ENCODE measurements around the gene PVALB. TPM values are rescaled to one million over a fixed set of nuclear protein-coding genes. Genes with fewer than 3 reads are reported as not detected.

Gene PVALB
- polyA plus RNA-seq, 3 donors = 0.65 TPM; not detected in 2

GRCh38 chr22:36758792-36759271, 58.0 kb downstream of the PVALB start:
- H3K4me3 Mint-ChIP-seq = no peak overlapping the region
- Histone ChIP-seq H4K20me1 (ENCODE audit: insufficient read depth, low read length) (no peaks in the 10 kb centered on the region), H3K27me3 (ENCODE audit: control insufficient read depth in 2 of 2, insufficient read depth in 2 of 2, low read length in 2 of 2) (no peaks in the 10 kb centered on the region), H3K9ac (ENCODE audit: insufficient read depth, low read length, poor library complexity, severe bottlenecking) (no peak overlapping the region), H3K9me3 (replicated peaks in 1 of 2; ENCODE audit: control insufficient read depth in 1 of 2, insufficient read depth in 1 of 2, low read length in 2 of 2) (no peaks in the 10 kb centered on the region), H3K27ac (ENCODE audit: low read depth in 1 of 2, low read length in 2 of 2) (no peak overlapping the region), H3K4me2 (replicated peaks; ENCODE audit: extremely low read depth, low read length, poor library complexity, severe bottlenecking) (no peak overlapping the region), H3K4me1 (ENCODE audit: control insufficient read depth in 1 of 2, insufficient read depth in 2 of 2, low read length in 2 of 2) (peaks cover 8% of the 10 kb centered on the region in 2 donors), H3K79me2 (ENCODE audit: insufficient read depth, low read length) (no peaks in the 10 kb centered on the region), H3K36me3 (replicated peaks in 1 of 2; ENCODE audit: control insufficient read depth in 1 of 2, insufficient read depth in 2 of 2, low read length in 2 of 2) (peaks cover 17 to 22% of the 10 kb centered on the region in 2 donors), H3K4me3 (replicated peaks in 1 of 3; ENCODE audit: low read depth in 2 of 3, low read length in 3 of 3) (no peak overlapping the region), H2AFZ (ENCODE audit: insufficient read depth, low read depth, low read length, poor library complexity, severe bottlenecking) (no peak overlapping the region)
- intact Hi-C loops (cut with micrococcal nuclease) = no loop called here
- H3K9me3 Mint-ChIP-seq = peaks cover 0 to 2% (median 0%) of the 10 kb centered on the region in 7 donors
- H3K4me1 Mint-ChIP-seq = peaks cover 9% of the 10 kb centered on the region
- TF ChIP-seq CTCF (IDR thresholded peaks at IDR 0.05) = no peak
- WGBS (ENCODE audit: insufficient coverage) = 88% methylated on average over 14 of the region's 15 CpGs
- DNase-seq = no peak
- H3K27me3 Mint-ChIP-seq (ENCODE audit: low read depth in 3 of 3) = peaks cover 9 to 21% (median 10%) of the 10 kb centered on the region in 3 donors
- H3K27ac Mint-ChIP-seq = peak overlapping the region in 2 of 7 donors; percentile 45 to 53
- H3K36me3 Mint-ChIP-seq = peaks cover 13 to 23% of the 10 kb centered on the region in 2 donors

- Mint-ChIP-seq H3K36me3 (peaks cover 10 to 15% of the 10 kb centered on the region in 2 donors), H3K27ac (no peak overlapping the region), H3K4me1 (peaks cover 9% of the 10 kb centered on the region), H3K27me3 (ENCODE audit: low read depth in 3 of 3) (peaks cover 14 to 29% (median 15%) of the 10 kb centered on the region in 3 donors), H3K4me3 (no peak overlapping the region), H3K9me3 (peaks cover 0 to 2% (median 0%) of the 10 kb centered on the region in 7 donors)
- Histone ChIP-seq H2AFZ (ENCODE audit: insufficient read depth, low read depth, low read length, poor library complexity, severe bottlenecking) (no peak overlapping the region), H3K4me2 (replicated peaks; ENCODE audit: extremely low read depth, low read length, poor library complexity, severe bottlenecking) (no peak overlapping the region), H3K79me2 (ENCODE audit: insufficient read depth, low read length) (no peaks in the 10 kb centered on the region), H3K27ac (ENCODE audit: low read depth in 1 of 2, low read length in 2 of 2) (no peak overlapping the region), H3K9ac (ENCODE audit: insufficient read depth, low read length, poor library complexity, severe bottlenecking) (no peak overlapping the region), H3K36me3 (replicated peaks in 1 of 2; ENCODE audit: control insufficient read depth in 1 of 2, insufficient read depth in 2 of 2, low read length in 2 of 2) (peaks cover 6 to 12% of the 10 kb centered on the region in 2 donors), H3K27me3 (ENCODE audit: control insufficient read depth in 2 of 2, insufficient read depth in 2 of 2, low read length in 2 of 2) (no peaks in the 10 kb centered on the region), H3K4me1 (ENCODE audit: control insufficient read depth in 1 of 2, insufficient read depth in 2 of 2, low read length in 2 of 2) (peaks cover 8% of the 10 kb centered on the region in 2 donors), H3K9me3 (replicated peaks in 1 of 2; ENCODE audit: control insufficient read depth in 1 of 2, insufficient read depth in 1 of 2, low read length in 2 of 2) (no peaks in the 10 kb centered on the region), H4K20me1 (ENCODE audit: insufficient read depth, low read length) (no peaks in the 10 kb centered on the region), H3K4me3 (replicated peaks in 1 of 3; ENCODE audit: low read depth in 2 of 3, low read length in 3 of 3) (no peak overlapping the region)
- WGBS (ENCODE audit: insufficient coverage) = 68% methylated on average over 16 of the region's 19 CpGs
- intact Hi-C loops (cut with micrococcal nuclease) = loop anchor here in 1 of 2 donors (2.0 kb wide), 1 partner anchor 217 kb away; no protein-coding TSS in a partner anchor
- peak; percentile 95 for TF ChIP-seq CTCF (IDR thresholded peaks at IDR 0.05)
- peak; percentile 61 to 77 (median 76) for DNase-seq
Measured at GRCh38 chr22:36757668-36758211, 59.1 kb downstream of the PVALB start.

Measured in CD14-positive monocyte (primary cell).